Suprapubic skin (tissue), 3 donors: ENCODE results near the gene COL20A1.

Source experiments
- POLR2A ChIP-seq, 2 donors: fragments of 450-650 bp; IDR thresholded peaks; one replicate each; pipeline ENCODE4 v1.6.1; 2017; ENCODE audit warnings: antibody characterized with exemption in 2 of 2, mild to moderate bottlenecking in 2 of 2, moderate library complexity in 2 of 2
- TF ChIP-seq, protein P1 (sequence below), 2 donors: fragments of 200-600 bp in 1 of 2; fragments of 450-650 bp in 1 of 2; sonication (generic) in 1 of 2; IDR thresholded peaks; one replicate each; pipeline ENCODE4 v1.5.1; 2016 to 2019; ENCODE audit warnings: antibody characterized with exemption in 2 of 2, mild to moderate bottlenecking in 1 of 2, moderate library complexity in 1 of 2

DNA sequence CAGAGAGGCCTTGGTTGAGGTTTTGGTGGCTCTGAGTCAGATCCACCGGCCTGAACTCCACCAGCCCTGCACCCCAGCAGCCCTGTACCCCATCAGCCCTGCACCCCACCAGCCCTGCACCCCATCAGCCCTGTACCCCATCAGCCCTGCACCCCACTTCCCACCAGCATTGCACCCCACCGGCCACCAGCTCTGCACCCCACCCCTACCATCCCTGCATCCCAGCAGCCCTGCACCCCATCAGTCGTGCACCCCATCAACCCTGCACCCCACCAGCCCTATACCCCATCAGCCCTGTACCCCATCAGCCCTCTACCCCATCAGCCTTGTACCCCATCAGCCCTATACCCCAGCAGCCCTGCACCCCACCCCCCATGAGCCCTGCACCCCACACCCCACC lies 82.5 kb downstream of the COL20A1 start:
- TF ChIP-seq, protein P1, sequence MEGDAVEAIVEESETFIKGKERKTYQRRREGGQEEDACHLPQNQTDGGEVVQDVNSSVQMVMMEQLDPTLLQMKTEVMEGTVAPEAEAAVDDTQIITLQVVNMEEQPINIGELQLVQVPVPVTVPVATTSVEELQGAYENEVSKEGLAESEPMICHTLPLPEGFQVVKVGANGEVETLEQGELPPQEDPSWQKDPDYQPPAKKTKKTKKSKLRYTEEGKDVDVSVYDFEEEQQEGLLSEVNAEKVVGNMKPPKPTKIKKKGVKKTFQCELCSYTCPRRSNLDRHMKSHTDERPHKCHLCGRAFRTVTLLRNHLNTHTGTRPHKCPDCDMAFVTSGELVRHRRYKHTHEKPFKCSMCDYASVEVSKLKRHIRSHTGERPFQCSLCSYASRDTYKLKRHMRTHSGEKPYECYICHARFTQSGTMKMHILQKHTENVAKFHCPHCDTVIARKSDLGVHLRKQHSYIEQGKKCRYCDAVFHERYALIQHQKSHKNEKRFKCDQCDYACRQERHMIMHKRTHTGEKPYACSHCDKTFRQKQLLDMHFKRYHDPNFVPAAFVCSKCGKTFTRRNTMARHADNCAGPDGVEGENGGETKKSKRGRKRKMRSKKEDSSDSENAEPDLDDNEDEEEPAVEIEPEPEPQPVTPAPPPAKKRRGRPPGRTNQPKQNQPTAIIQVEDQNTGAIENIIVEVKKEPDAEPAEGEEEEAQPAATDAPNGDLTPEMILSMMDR (IDR thresholded peaks at IDR 0.05) = no peak
- TF ChIP-seq POLR2A (IDR thresholded peaks at IDR 0.05) = no peak
